ENCODE data around the gene SETD6.

Gene SETD6

GRCh38 chr16:58509256-58510096 lies 5.8 kb upstream of the SETD6 start:
- DNase-seq, result no peak

- DNase-seq, result no peak
Observed at GRCh38 chr16:58510097-58510775, 5.1 kb upstream of the SETD6 start.

GRCh38 chr16:58510776-58511628 lies 4.3 kb upstream of the SETD6 start:
- DNase-seq, result no peak

- no peak for DNase-seq
Observed at GRCh38 chr16:58511933-58512815, 3.1 kb upstream of the SETD6 start.

- DNase-seq, result no peak
Observed at GRCh38 chr16:58513874-58514273, 1.4 kb upstream of the SETD6 start.

GRCh38 chr16:58515871-58516767 lies 802 bp downstream of the SETD6 start:
- no peak for DNase-seq

- no peak for DNase-seq
Observed at GRCh38 chr16:58516768-58517107, 1.4 kb downstream of the SETD6 start.

GRCh38 chr16:58518083-58518979 lies 3.0 kb downstream of the SETD6 start:
- DNase-seq, result no peak

- DNase-seq, result no peak
Observed at GRCh38 chr16:58518980-58519368, 3.7 kb downstream of the SETD6 start.

GRCh38 chr16:58519707-58520106 lies 4.4 kb downstream of the SETD6 start:
- no peak for DNase-seq

GRCh38 chr16:58530179-58530578 lies 14.9 kb downstream of the SETD6 start:
- DNase-seq, result no peak

GRCh38 chr16:58532414-58532813 lies 17.1 kb downstream of the SETD6 start:
- no peak for DNase-seq

GRCh38 chr16:58533751-58534470 lies 18.6 kb downstream of the SETD6 start:
- DNase-seq, result no peak

GRCh38 chr16:58535100-58535499 lies 19.8 kb downstream of the SETD6 start:
- DNase-seq, result no peak

- DNase-seq, result no peak
Observed at GRCh38 chr16:58536278-58536677, 21.0 kb downstream of the SETD6 start.

GRCh38 chr16:58537124-58537906 lies 22.0 kb downstream of the SETD6 start:
- DNase-seq, result no peak

- no peak for DNase-seq
Observed at GRCh38 chr16:58541711-58542110, 26.4 kb downstream of the SETD6 start.

- no peak for DNase-seq
Observed at GRCh38 chr16:58542291-58542690, 27.0 kb downstream of the SETD6 start.

- no peak for DNase-seq
Observed at GRCh38 chr16:58543685-58544084, 28.4 kb downstream of the SETD6 start.

Data from DMS79 (cell line).